H1 (cell line): Measurements from ENCODE around the gene MGAT4D. TPM values are rescaled to one million over a fixed set of nuclear protein-coding genes. Genes with fewer than 3 reads are reported as not detected.

Experiments
- CTCF ChIA-PET: fragments of 300-600 bp; sonication (Branson Sonifier 250); formaldehyde crosslinking; loops from one replicate; lab custom pipeline; 2021; ENCODE audit not compliant: partially characterized antibody; lab: Charles Lee
- POLR2A ChIA-PET: fragments of 300-600 bp; sonication (Branson Sonifier 250); formaldehyde crosslinking; loops from one replicate; lab custom pipeline; 2021; ENCODE audit warnings: inconsistent platforms; ENCODE audit not compliant: partially characterized antibody; lab: Charles Lee
- DNase-seq, 2 experiments: peaks; one replicate each; pipeline versions ENCODE4 v3.0.0 to v3.0.0-alpha.2; 2010 to 2022; ENCODE audit warnings: low spot score in 2 of 2, low read depth in 1 of 2, mixed read lengths in 1 of 2
- FAIRE-seq: peaks from 2 replicates; lab custom pipeline; 2011; peaks lifted over from hg19 to GRCh38; lab: Jason Lieb, UNC
- H2AFZ ChIP-seq: 2 replicates; pipeline ENCODE4 v1.8.1; 2012; ENCODE audit warnings: low read length, inconsistent platforms
- H2AK5ac ChIP-seq: 2 replicates; pipeline ENCODE4 v1.6.1; 2013; ENCODE audit warnings: low read depth, low read length
- H2BK120ac ChIP-seq: replicated peaks from 2 replicates; pipeline ENCODE3; 2013; ENCODE audit warnings: low read depth, low read length, inconsistent platforms
- H2BK12ac ChIP-seq: 2 replicates; pipeline ENCODE4 v1.6.1; 2013; ENCODE audit warnings: low read depth, low read length
- H2BK15ac ChIP-seq: 2 replicates; pipeline ENCODE4 v1.6.1; 2013; ENCODE audit warnings: low read length
- H2BK20ac ChIP-seq: 2 replicates; pipeline ENCODE4 v1.6.1; 2013; ENCODE audit warnings: low read length
- H2BK5ac ChIP-seq: 2 replicates; pipeline ENCODE4 v1.6.1; 2013; ENCODE audit warnings: low read depth, low read length
- H3K14ac ChIP-seq: 2 replicates; pipeline ENCODE4 v1.6.1; 2013; ENCODE audit warnings: inconsistent platforms; ENCODE audit not compliant: insufficient read length
- H3K18ac ChIP-seq: 2 replicates; pipeline ENCODE4 v1.6.1; 2013; ENCODE audit warnings: low read length; ENCODE audit errors: extremely low read depth
- H3K23ac ChIP-seq: 2 replicates; pipeline ENCODE4 v1.6.1; 2013; ENCODE audit warnings: inconsistent platforms; ENCODE audit not compliant: insufficient read length
- H3K23me2 ChIP-seq: 2 replicates; pipeline ENCODE4 v1.6.1; 2013; ENCODE audit warnings: low read depth, low read length
- H3K27ac ChIP-seq: 2 replicates; pipeline ENCODE4 v1.6.1; 2011; ENCODE audit warnings: low read depth, low read length, inconsistent platforms
- H3K27me3 ChIP-seq, 4 experiments: replicated peaks in 1 of 4; 1 replicate in 1 of 4; 2 replicates in 3 of 4; pipeline versions ENCODE4 v1.6.1 to v1.8.1; 2011 to 2013; ENCODE audit warnings: low read length in 3 of 4, mild to moderate bottlenecking in 3 of 4, inconsistent platforms in 2 of 4, mixed read lengths in 2 of 4, moderate library complexity in 1 of 4; ENCODE audit not compliant: control insufficient read depth in 3 of 4, insufficient read depth in 3 of 4; ENCODE audit errors: extremely low read depth in 1 of 4
- H3K36me3 ChIP-seq, 4 experiments: 2 replicates each; pipeline versions ENCODE4 v1.6.1 to v1.8.1; 2011 to 2013; ENCODE audit warnings: mild to moderate bottlenecking in 4 of 4, low read length in 3 of 4, moderate library complexity in 2 of 4, control low read depth in 1 of 4, inconsistent platforms in 1 of 4; ENCODE audit not compliant: insufficient read depth in 4 of 4, control insufficient read depth in 2 of 4
- H3K4ac ChIP-seq: replicated peaks from 2 replicates; pipeline ENCODE3; 2013; ENCODE audit warnings: low read length, low read depth, mixed read lengths, inconsistent platforms; ENCODE audit not compliant: insufficient read length
- H3K4me1 ChIP-seq, 4 experiments: replicated peaks in 1 of 4; 1 replicate in 1 of 4; 2 replicates in 3 of 4; pipeline versions ENCODE4 v1.6.1 to v1.8.1; 2011 to 2013; ENCODE audit warnings: low read length in 3 of 4, inconsistent platforms in 2 of 4, mixed read lengths in 1 of 4; ENCODE audit not compliant: insufficient read depth in 4 of 4, control insufficient read depth in 3 of 4
- H3K4me2 ChIP-seq, 2 experiments: 2 replicates each; pipeline versions ENCODE4 v1.6.1 to v1.8.1; 2011 to 2013; ENCODE audit warnings: low read depth in 2 of 2, low read length in 2 of 2, control low read depth in 1 of 2, inconsistent platforms in 1 of 2, mild to moderate bottlenecking in 1 of 2; ENCODE audit not compliant: insufficient read depth in 1 of 2
- H3K4me3 ChIP-seq, 4 experiments: fragments of 200-600, 300-600 bp in 1 of 4; sonication (generic), shearing (Covaris generic), sonication (Bioruptor Twin) in 1 of 4; 2 replicates each; pipeline versions ENCODE4 v1.5.1 to v1.8.1; 2011 to 2016; ENCODE audit warnings: low read length in 4 of 4, low read depth in 3 of 4, control low read depth in 2 of 4, inconsistent platforms in 2 of 4, mild to moderate bottlenecking in 2 of 4, mixed read lengths in 1 of 4, moderate library complexity in 1 of 4; ENCODE audit not compliant: insufficient read depth in 2 of 4; ENCODE audit errors: extremely low read depth in 1 of 4
- H3K56ac ChIP-seq: replicated peaks from 2 replicates; pipeline ENCODE3; 2013; ENCODE audit warnings: low read depth, mild to moderate bottlenecking, mixed read lengths, low read length, inconsistent platforms; ENCODE audit not compliant: insufficient read length
- H3K79me1 ChIP-seq: 2 replicates; pipeline ENCODE4 v1.6.1; 2013; ENCODE audit warnings: low read depth, low read length, control low read depth
- H3K79me2 ChIP-seq, 2 experiments: 2 replicates each; pipeline versions ENCODE4 v1.6.1 to v1.8.1; 2012 to 2013; ENCODE audit warnings: low read length in 2 of 2, mild to moderate bottlenecking in 2 of 2, inconsistent platforms in 1 of 2; ENCODE audit not compliant: insufficient read depth in 2 of 2, control insufficient read depth in 1 of 2
- H3K9ac ChIP-seq, 4 experiments: replicated peaks in 1 of 4; 1 replicate in 1 of 4; 2 replicates in 3 of 4; pipeline versions ENCODE4 v1.6.1 to v1.8.1; 2011 to 2013; ENCODE audit warnings: low read depth in 3 of 4, low read length in 3 of 4, control low read depth in 2 of 4, mild to moderate bottlenecking in 2 of 4, moderate library complexity in 2 of 4, inconsistent platforms in 1 of 4; ENCODE audit errors: extremely low read depth in 1 of 4
- H3K9me3 ChIP-seq, 2 experiments: 2 replicates each; pipeline versions ENCODE4 v1.6.1 to v1.8.1; 2012 to 2013; ENCODE audit warnings: mild to moderate bottlenecking in 2 of 2, moderate library complexity in 2 of 2, control low read depth in 1 of 2, inconsistent platforms in 1 of 2, low read depth in 1 of 2, low read length in 1 of 2, mixed read lengths in 1 of 2; ENCODE audit not compliant: insufficient read depth in 2 of 2
- H4K20me1 ChIP-seq, 2 experiments: replicated peaks in 1 of 2; 2 replicates each; pipeline versions ENCODE3 to v1.8.1; 2011 to 2013; ENCODE audit warnings: inconsistent platforms in 2 of 2, low read length in 2 of 2, mild to moderate bottlenecking in 1 of 2; ENCODE audit not compliant: insufficient read depth in 2 of 2, control insufficient read depth in 1 of 2
- H4K5ac ChIP-seq: 2 replicates; pipeline ENCODE4 v1.6.1; 2013; ENCODE audit warnings: low read length, low read depth, mixed read lengths, inconsistent platforms; ENCODE audit not compliant: insufficient read length
- H4K8ac ChIP-seq: 2 replicates; pipeline ENCODE4 v1.8.0; 2013; ENCODE audit warnings: mild to moderate bottlenecking, moderate library complexity, low read length, inconsistent platforms; ENCODE audit not compliant: insufficient read depth; ENCODE audit errors: extremely low read depth
- H4K91ac ChIP-seq: replicated peaks from 2 replicates; pipeline ENCODE3; 2013; ENCODE audit warnings: low read length, mixed read lengths, inconsistent platforms; ENCODE audit not compliant: insufficient read length
- HDAC6 ChIP-seq: IDR thresholded peaks from one replicate; pipeline ENCODE4 v1.7.1; 2012; ENCODE audit warnings: low read depth, mild to moderate bottlenecking, inconsistent platforms, low read length, moderate library complexity
- WGBS, 2 experiments: shearing (Covaris generic) in 1 of 2; methylation state at CpG; one replicate each; pipeline versions ENCODE4 v1.1.6 to v1.1.7; 2013 to 2015; ENCODE audit warnings: low lambda C conversion rate in 2 of 2, mixed read lengths in 2 of 2, inconsistent platforms in 1 of 2, low coverage in 1 of 2, missing lambda C conversion rate in 1 of 2; ENCODE audit not compliant: insufficient replicate concordance in 2 of 2, insufficient coverage in 1 of 2, insufficient read length in 1 of 2; ENCODE audit errors: extremely low coverage in 1 of 2, missing lambda C conversion rate in 1 of 2; 5-methylcytosine and 5-hydroxymethylcytosine counted together
- polyA plus RNA-seq, 7 experiments: library from polyadenylated mRNA; depleted of rRNA in 3 of 7; stranded (reverse) in 5 of 7; unstranded in 2 of 7; fragments of >200 nt in 5 of 7; fragments of 200-250 nt in 2 of 7; gene quantifications; 1 replicate in 5 of 7; 2 replicates in 1 of 7; 4 replicates in 1 of 7; pipeline versions ENCODE4 v1.2.1 to v1.2.3, GENCODE V29; 2011 to 2013; ENCODE audit warnings: missing spikeins in 2 of 7, mixed read lengths in 2 of 7
- total RNA-seq: library from RNA; stranded (reverse); fragmentation: NEBNext Ultra II Directional; extraction: Animal tissue kit (Norgen Biotek cat#: 25700); gene quantifications from 2 replicates; pipeline ENCODE4 v1.2.1, GENCODE V29; 2021

MGAT4D gene
- total and polyA plus RNA-seq, 2 of the 8 experiments (the other 6 are each of a cell fraction or from before 2014, with no cell fraction given), result not detected

- H3K9me3 ChIP-seq, result no peaks in the 10 kb centered on the region
- no peak overlapping the region for H4K91ac ChIP-seq
- no peak overlapping the region for H4K8ac ChIP-seq
- no peak overlapping the region for H3K56ac ChIP-seq
- no peaks in the 10 kb centered on the region; the same call in 1 of the 2 replicates for H3K23me2 ChIP-seq
- no peak overlapping the region for H2AK5ac ChIP-seq
- 83% methylated on average over 2 of the region's 2 CpGs; no CpG with 5 or more reads in 1 of the 2 experiments for WGBS, 2 experiments
- no peak overlapping the region for H2BK120ac ChIP-seq
- no peaks in the 10 kb centered on the region for H3K27me3 ChIP-seq
- FAIRE-seq, result no peak
- no peak overlapping the region for H3K18ac ChIP-seq
- POLR2A ChIA-PET, result no interaction called here
- TF ChIP-seq HDAC6, result no peak
- H3K4ac ChIP-seq, result no peak overlapping the region
- H3K79me1 ChIP-seq, result no peaks in the 10 kb centered on the region
- H4K20me1 ChIP-seq, result no peaks in the 10 kb centered on the region
- H3K4me2 ChIP-seq, result no peak overlapping the region
- no peak overlapping the region for H4K5ac ChIP-seq
- no peak overlapping the region for H2AFZ ChIP-seq
- no peak overlapping the region for H3K23ac ChIP-seq
- no peak overlapping the region for H3K27ac ChIP-seq
- no peak for DNase-seq
- no peak overlapping the region for H2BK15ac ChIP-seq
- no peak overlapping the region for H2BK12ac ChIP-seq
- H3K14ac ChIP-seq, result no peak overlapping the region
- no peak overlapping the region for H2BK20ac ChIP-seq
- no peak overlapping the region for H3K9ac ChIP-seq
- H3K4me1 ChIP-seq, result no peaks in the 10 kb centered on the region
- no peaks in the 10 kb centered on the region for H3K36me3 ChIP-seq
- H2BK5ac ChIP-seq, result no peak overlapping the region
- H3K4me3 ChIP-seq, result no peak overlapping the region
- CTCF ChIA-PET, result interaction anchor here (0.6 to 1.8 kb wide), 2 partner anchors 17 to 22 kb away, joined by 4 to 5 read pairs; no protein-coding TSS in a partner anchor
- H3K79me2 ChIP-seq, result no peaks in the 10 kb centered on the region
These were observed 49.3 kb downstream of the MGAT4D start for GRCh38 chr4:140448830-140449229.
